Measurements from ENCODE around the gene COL6A3. TPM values are rescaled to one million over a fixed set of nuclear protein-coding genes. Genes with fewer than 3 reads are reported as not detected.

Gene COL6A3
- total and polyA plus RNA-seq, 9 of the 15 experiments (the other 6 are each of a cell fraction or from before 2014, with no cell fraction given) = 0.07 to 4.1 (median 1.5) TPM

DNA sequence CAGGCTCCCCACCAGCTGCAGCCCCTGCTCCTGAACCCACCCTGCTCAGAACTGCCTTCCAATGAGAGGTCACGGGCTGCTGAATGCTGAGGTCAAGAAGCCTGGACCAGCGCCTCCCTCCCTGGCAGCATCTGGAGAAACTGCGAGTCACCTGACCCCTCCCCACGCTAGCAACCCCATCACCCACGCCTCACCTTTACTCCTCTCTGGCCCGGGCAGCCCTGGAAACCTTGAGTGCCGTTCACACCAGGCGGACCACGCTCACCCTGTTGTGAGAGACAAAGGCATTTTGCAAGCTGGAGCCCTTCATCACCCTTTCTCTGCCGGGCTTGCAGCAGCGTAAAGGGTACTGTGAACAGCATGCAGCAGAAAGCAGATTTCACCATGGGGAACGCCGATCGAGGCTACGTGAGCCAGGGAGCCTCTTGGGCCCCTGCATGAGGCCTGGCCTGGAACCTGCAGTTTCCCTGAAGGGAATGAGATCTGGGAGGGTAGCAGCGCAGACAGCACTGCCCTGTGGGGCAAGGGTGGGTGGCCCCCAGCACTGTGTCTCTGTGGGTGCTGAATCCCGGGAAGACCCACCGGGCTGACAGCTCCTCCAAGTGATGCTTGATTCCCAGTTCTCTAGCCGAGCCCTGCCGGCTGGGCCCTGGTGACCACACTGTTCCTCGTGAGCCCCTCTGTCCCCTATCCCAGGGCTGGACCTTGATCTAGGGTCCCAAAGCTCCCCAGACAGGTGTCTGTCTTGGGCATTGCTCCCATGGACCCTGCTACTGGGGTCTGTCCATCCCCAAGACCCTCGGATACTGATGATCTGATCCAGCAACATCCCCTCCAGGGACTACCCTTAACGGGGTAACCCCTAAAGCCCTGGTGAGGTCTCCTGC lies 53.8 kb downstream of the COL6A3 start (continued):
- TF ChIP-seq, protein P1, sequence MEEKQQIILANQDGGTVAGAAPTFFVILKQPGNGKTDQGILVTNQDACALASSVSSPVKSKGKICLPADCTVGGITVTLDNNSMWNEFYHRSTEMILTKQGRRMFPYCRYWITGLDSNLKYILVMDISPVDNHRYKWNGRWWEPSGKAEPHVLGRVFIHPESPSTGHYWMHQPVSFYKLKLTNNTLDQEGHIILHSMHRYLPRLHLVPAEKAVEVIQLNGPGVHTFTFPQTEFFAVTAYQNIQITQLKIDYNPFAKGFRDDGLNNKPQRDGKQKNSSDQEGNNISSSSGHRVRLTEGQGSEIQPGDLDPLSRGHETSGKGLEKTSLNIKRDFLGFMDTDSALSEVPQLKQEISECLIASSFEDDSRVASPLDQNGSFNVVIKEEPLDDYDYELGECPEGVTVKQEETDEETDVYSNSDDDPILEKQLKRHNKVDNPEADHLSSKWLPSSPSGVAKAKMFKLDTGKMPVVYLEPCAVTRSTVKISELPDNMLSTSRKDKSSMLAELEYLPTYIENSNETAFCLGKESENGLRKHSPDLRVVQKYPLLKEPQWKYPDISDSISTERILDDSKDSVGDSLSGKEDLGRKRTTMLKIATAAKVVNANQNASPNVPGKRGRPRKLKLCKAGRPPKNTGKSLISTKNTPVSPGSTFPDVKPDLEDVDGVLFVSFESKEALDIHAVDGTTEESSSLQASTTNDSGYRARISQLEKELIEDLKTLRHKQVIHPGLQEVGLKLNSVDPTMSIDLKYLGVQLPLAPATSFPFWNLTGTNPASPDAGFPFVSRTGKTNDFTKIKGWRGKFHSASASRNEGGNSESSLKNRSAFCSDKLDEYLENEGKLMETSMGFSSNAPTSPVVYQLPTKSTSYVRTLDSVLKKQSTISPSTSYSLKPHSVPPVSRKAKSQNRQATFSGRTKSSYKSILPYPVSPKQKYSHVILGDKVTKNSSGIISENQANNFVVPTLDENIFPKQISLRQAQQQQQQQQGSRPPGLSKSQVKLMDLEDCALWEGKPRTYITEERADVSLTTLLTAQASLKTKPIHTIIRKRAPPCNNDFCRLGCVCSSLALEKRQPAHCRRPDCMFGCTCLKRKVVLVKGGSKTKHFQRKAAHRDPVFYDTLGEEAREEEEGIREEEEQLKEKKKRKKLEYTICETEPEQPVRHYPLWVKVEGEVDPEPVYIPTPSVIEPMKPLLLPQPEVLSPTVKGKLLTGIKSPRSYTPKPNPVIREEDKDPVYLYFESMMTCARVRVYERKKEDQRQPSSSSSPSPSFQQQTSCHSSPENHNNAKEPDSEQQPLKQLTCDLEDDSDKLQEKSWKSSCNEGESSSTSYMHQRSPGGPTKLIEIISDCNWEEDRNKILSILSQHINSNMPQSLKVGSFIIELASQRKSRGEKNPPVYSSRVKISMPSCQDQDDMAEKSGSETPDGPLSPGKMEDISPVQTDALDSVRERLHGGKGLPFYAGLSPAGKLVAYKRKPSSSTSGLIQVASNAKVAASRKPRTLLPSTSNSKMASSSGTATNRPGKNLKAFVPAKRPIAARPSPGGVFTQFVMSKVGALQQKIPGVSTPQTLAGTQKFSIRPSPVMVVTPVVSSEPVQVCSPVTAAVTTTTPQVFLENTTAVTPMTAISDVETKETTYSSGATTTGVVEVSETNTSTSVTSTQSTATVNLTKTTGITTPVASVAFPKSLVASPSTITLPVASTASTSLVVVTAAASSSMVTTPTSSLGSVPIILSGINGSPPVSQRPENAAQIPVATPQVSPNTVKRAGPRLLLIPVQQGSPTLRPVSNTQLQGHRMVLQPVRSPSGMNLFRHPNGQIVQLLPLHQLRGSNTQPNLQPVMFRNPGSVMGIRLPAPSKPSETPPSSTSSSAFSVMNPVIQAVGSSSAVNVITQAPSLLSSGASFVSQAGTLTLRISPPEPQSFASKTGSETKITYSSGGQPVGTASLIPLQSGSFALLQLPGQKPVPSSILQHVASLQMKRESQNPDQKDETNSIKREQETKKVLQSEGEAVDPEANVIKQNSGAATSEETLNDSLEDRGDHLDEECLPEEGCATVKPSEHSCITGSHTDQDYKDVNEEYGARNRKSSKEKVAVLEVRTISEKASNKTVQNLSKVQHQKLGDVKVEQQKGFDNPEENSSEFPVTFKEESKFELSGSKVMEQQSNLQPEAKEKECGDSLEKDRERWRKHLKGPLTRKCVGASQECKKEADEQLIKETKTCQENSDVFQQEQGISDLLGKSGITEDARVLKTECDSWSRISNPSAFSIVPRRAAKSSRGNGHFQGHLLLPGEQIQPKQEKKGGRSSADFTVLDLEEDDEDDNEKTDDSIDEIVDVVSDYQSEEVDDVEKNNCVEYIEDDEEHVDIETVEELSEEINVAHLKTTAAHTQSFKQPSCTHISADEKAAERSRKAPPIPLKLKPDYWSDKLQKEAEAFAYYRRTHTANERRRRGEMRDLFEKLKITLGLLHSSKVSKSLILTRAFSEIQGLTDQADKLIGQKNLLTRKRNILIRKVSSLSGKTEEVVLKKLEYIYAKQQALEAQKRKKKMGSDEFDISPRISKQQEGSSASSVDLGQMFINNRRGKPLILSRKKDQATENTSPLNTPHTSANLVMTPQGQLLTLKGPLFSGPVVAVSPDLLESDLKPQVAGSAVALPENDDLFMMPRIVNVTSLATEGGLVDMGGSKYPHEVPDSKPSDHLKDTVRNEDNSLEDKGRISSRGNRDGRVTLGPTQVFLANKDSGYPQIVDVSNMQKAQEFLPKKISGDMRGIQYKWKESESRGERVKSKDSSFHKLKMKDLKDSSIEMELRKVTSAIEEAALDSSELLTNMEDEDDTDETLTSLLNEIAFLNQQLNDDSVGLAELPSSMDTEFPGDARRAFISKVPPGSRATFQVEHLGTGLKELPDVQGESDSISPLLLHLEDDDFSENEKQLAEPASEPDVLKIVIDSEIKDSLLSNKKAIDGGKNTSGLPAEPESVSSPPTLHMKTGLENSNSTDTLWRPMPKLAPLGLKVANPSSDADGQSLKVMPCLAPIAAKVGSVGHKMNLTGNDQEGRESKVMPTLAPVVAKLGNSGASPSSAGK (IDR thresholded peaks at IDR 0.05) = no peak
- TF ChIP-seq, protein P2, sequence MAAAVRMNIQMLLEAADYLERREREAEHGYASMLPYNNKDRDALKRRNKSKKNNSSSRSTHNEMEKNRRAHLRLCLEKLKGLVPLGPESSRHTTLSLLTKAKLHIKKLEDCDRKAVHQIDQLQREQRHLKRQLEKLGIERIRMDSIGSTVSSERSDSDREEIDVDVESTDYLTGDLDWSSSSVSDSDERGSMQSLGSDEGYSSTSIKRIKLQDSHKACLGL (CRISPR knock-in tag; IDR thresholded peaks at IDR 0.05; ENCODE audit: borderline replicate concordance, poor library complexity, severe bottlenecking) = no peak
- TF ChIP-seq NR4A1 (CRISPR knock-in tag; IDR thresholded peaks at IDR 0.05) (no peak), NR4A1 (tag; IDR thresholded peaks at IDR 0.05) (no peak), TRIM28 (IDR thresholded peaks at IDR 0.05) (no peak), RAD21 (CRISPR knock-in tag; conservative IDR thresholded peaks at IDR 0.05 in 1 of 2, IDR thresholded peaks at IDR 0.05 in 1 of 2) (no peak), NR2C2 (CRISPR knock-in tag; IDR thresholded peaks at IDR 0.05) (no peak), NR2C2 (tag; IDR thresholded peaks at IDR 0.05) (no peak)
- TF ChIP-seq, protein P3, sequence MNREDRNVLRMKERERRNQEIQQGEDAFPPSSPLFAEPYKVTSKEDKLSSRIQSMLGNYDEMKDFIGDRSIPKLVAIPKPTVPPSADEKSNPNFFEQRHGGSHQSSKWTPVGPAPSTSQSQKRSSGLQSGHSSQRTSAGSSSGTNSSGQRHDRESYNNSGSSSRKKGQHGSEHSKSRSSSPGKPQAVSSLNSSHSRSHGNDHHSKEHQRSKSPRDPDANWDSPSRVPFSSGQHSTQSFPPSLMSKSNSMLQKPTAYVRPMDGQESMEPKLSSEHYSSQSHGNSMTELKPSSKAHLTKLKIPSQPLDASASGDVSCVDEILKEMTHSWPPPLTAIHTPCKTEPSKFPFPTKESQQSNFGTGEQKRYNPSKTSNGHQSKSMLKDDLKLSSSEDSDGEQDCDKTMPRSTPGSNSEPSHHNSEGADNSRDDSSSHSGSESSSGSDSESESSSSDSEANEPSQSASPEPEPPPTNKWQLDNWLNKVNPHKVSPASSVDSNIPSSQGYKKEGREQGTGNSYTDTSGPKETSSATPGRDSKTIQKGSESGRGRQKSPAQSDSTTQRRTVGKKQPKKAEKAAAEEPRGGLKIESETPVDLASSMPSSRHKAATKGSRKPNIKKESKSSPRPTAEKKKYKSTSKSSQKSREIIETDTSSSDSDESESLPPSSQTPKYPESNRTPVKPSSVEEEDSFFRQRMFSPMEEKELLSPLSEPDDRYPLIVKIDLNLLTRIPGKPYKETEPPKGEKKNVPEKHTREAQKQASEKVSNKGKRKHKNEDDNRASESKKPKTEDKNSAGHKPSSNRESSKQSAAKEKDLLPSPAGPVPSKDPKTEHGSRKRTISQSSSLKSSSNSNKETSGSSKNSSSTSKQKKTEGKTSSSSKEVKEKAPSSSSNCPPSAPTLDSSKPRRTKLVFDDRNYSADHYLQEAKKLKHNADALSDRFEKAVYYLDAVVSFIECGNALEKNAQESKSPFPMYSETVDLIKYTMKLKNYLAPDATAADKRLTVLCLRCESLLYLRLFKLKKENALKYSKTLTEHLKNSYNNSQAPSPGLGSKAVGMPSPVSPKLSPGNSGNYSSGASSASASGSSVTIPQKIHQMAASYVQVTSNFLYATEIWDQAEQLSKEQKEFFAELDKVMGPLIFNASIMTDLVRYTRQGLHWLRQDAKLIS (CRISPR knock-in tag; IDR thresholded peaks at IDR 0.05) = no peak

Data from K562 (cell line).